ENCODE measurements around the gene DHX58.

Gene DHX58

GRCh38 chr17:42120161-42120769 is 7.8 kb upstream of the DHX58 start:
- no peak for TF ChIP-seq GATA3 (IDR thresholded peaks at IDR 0.05; ENCODE audit: low read depth, low read length)
- no peak for TF ChIP-seq GATA2 (IDR thresholded peaks at IDR 0.05; ENCODE audit: low read depth, low read length)

- TF ChIP-seq GATA3 (IDR thresholded peaks at IDR 0.05; ENCODE audit: low read depth, low read length) (no peak), GATA2 (IDR thresholded peaks at IDR 0.05; ENCODE audit: low read depth, low read length) (no peak)
Measured at GRCh38 chr17:42119301-42119700, 6.8 kb upstream of the DHX58 start.

GRCh38 chr17:42118545-42118944 is 6.0 kb upstream of the DHX58 start:
- TF ChIP-seq GATA2 (IDR thresholded peaks at IDR 0.05; ENCODE audit: low read depth, low read length) (no peak), GATA3 (IDR thresholded peaks at IDR 0.05; ENCODE audit: low read depth, low read length) (no peak)

GRCh38 chr17:42118126-42118510 is 5.6 kb upstream of the DHX58 start:
- TF ChIP-seq GATA2 (IDR thresholded peaks at IDR 0.05; ENCODE audit: low read depth, low read length) = no peak
- no peak for TF ChIP-seq GATA3 (IDR thresholded peaks at IDR 0.05; ENCODE audit: low read depth, low read length)

GRCh38 chr17:42117397-42118125 is 5.0 kb upstream of the DHX58 start:
- TF ChIP-seq GATA2 (IDR thresholded peaks at IDR 0.05; ENCODE audit: low read depth, low read length) (no peak), GATA3 (IDR thresholded peaks at IDR 0.05; ENCODE audit: low read depth, low read length) (no peak)

GRCh38 chr17:42116705-42117396 is 4.3 kb upstream of the DHX58 start:
- TF ChIP-seq GATA2 (IDR thresholded peaks at IDR 0.05; ENCODE audit: low read depth, low read length) (no peak), GATA3 (IDR thresholded peaks at IDR 0.05; ENCODE audit: low read depth, low read length) (no peak)

GRCh38 chr17:42114118-42114517 is 1.6 kb upstream of the DHX58 start:
- no peak for TF ChIP-seq GATA2 (IDR thresholded peaks at IDR 0.05; ENCODE audit: low read depth, low read length)
- TF ChIP-seq GATA3 (IDR thresholded peaks at IDR 0.05; ENCODE audit: low read depth, low read length) = no peak

GRCh38 chr17:42113293-42114069 is 967 bp upstream of the DHX58 start:
- TF ChIP-seq GATA3 (IDR thresholded peaks at IDR 0.05; ENCODE audit: low read depth, low read length) (no peak), GATA2 (IDR thresholded peaks at IDR 0.05; ENCODE audit: low read depth, low read length) (no peak)

GRCh38 chr17:42111871-42112551 is 503 bp downstream of the DHX58 start:
- TF ChIP-seq GATA2 (IDR thresholded peaks at IDR 0.05; ENCODE audit: low read depth, low read length) = no peak
- TF ChIP-seq GATA3 (IDR thresholded peaks at IDR 0.05; ENCODE audit: low read depth, low read length) = no peak

GRCh38 chr17:42111265-42111636 is 1.3 kb downstream of the DHX58 start:
- TF ChIP-seq GATA3 (IDR thresholded peaks at IDR 0.05; ENCODE audit: low read depth, low read length) = no peak
- no peak for TF ChIP-seq GATA2 (IDR thresholded peaks at IDR 0.05; ENCODE audit: low read depth, low read length)

GRCh38 chr17:42110301-42111264 is 1.9 kb downstream of the DHX58 start:
- no peak for TF ChIP-seq GATA3 (IDR thresholded peaks at IDR 0.05; ENCODE audit: low read depth, low read length)
- TF ChIP-seq GATA2 (IDR thresholded peaks at IDR 0.05; ENCODE audit: low read depth, low read length) = no peak

GRCh38 chr17:42109086-42109485 is 3.4 kb downstream of the DHX58 start:
- no peak for TF ChIP-seq GATA3 (IDR thresholded peaks at IDR 0.05; ENCODE audit: low read depth, low read length)
- TF ChIP-seq GATA2 (IDR thresholded peaks at IDR 0.05; ENCODE audit: low read depth, low read length) = no peak
